Sigmoid colon (tissue), 7 donors: ENCODE results near the gene SLC22A5. TPM values are rescaled to one million over a fixed set of nuclear protein-coding genes. Genes with fewer than 3 reads are reported as not detected.

Experiments
- DNase-seq: peaks from one replicate; pipeline ENCODE4 v3.0.0-alpha.2; 2019
- H3K27ac ChIP-seq, 4 donors: fragments of 200-600 bp; sonication (generic); one replicate each; pipeline ENCODE4 v1.5.1; 2016 to 2019; ENCODE audit warnings: mild to moderate bottlenecking in 1 of 4
- H3K27me3 ChIP-seq, 3 donors: fragments of 200-600 bp; sonication (generic); one replicate each; pipeline ENCODE4 v1.5.1; 2019; ENCODE audit warnings: mild to moderate bottlenecking in 1 of 3
- H3K36me3 ChIP-seq, 4 donors: fragments of 200-600 bp; sonication (generic); one replicate each; pipeline ENCODE4 v1.5.1; 2016 to 2019
- H3K4me1 ChIP-seq, 4 donors: fragments of 200-600 bp; sonication (generic); one replicate each; pipeline ENCODE4 v1.5.1; 2017 to 2019
- H3K4me3 ChIP-seq, 4 donors: fragments of 200-600 bp; sonication (generic); one replicate each; pipeline ENCODE4 v1.5.1; 2017 to 2019; ENCODE audit warnings: mild to moderate bottlenecking in 2 of 4, moderate library complexity in 1 of 4
- H3K9me3 ChIP-seq, 4 donors: fragments of 200-600 bp in 3 of 4; sonication (generic) in 3 of 4; one replicate each; pipeline versions ENCODE4 v1.5.1 to v1.6.1; 2013 to 2019
- EP300 ChIP-seq, 4 donors: sonication (generic); formaldehyde crosslinking; IDR thresholded peaks; one replicate each; pipeline ENCODE4 v1.6.1; 2017; ENCODE audit warnings: antibody characterized with exemption in 4 of 4
- POLR2A ChIP-seq, 2 donors: fragments of 450-650 bp; IDR thresholded peaks; one replicate each; pipeline ENCODE4 v1.6.1; 2016; ENCODE audit warnings: antibody characterized with exemption in 2 of 2, mild to moderate bottlenecking in 2 of 2, moderate library complexity in 2 of 2
- POLR2AphosphoS5 ChIP-seq, 4 donors: sonication (generic); formaldehyde crosslinking; IDR thresholded peaks; one replicate each; pipeline ENCODE4 v1.6.1; 2017; ENCODE audit warnings: antibody characterized with exemption in 4 of 4
- WGBS, 2 donors: extraction: QIAGEN DNeasy Blood & Tissue Kit; methylation state at CpG; one replicate each; pipeline ENCODE4 v1.1.7; 2013; 5-methylcytosine and 5-hydroxymethylcytosine counted together
- intact Hi-C: fragments of 100-400 bp; cut with DNase I; formaldehyde crosslinking; loops from one replicate; pipeline ENCODE4 v1.15.1; 2023
- polyA plus RNA-seq, 3 donors: library from polyadenylated mRNA; stranded (reverse); fragments of 200-250 nt; gene quantifications; one replicate each; pipeline ENCODE4 v1.2.3, GENCODE V29; 2013
- total RNA-seq, 4 donors: library from RNA; depleted of rRNA; stranded (reverse); fragments of >200 nt; gene quantifications; one replicate each; pipeline ENCODE4 v1.1.0, GENCODE V29; 2016
- TF ChIP-seq, protein P1 (sequence below), 4 experiments: fragments of 450-650 bp in 3 of 4; fragments of 200-600 bp in 1 of 4; IDR thresholded peaks; one replicate each; pipeline ENCODE4 v1.5.1; 2016 to 2019; ENCODE audit warnings: antibody characterized with exemption in 4 of 4, mild to moderate bottlenecking in 3 of 4, moderate library complexity in 2 of 4
- donor health status: healthy with polysubstance abuse.
- donor health status: Bipolar disorder and iron deficiency.
- donor health status: healthy.

The SLC22A5 gene
- total and polyA plus RNA-seq, 7 donors, result 3.6 to 11.9 (median 7.2) TPM

GRCh38 chr5:132429463-132430440, 60.2 kb downstream of the SLC22A5 start:
- H3K4me1 ChIP-seq, result peaks cover 0 to 98% (median 81%) of the 10 kb centered on the region in 4 donors
- H3K4me3 ChIP-seq, result no peak overlapping the region
- WGBS, 2 donors, result 57 to 69% methylated on average over 6 of the region's 6 CpGs
- H3K27me3 ChIP-seq, result no peaks in the 10 kb centered on the region
- no peak for DNase-seq
- H3K9me3 ChIP-seq, result no peaks in the 10 kb centered on the region
- TF ChIP-seq, protein P1, sequence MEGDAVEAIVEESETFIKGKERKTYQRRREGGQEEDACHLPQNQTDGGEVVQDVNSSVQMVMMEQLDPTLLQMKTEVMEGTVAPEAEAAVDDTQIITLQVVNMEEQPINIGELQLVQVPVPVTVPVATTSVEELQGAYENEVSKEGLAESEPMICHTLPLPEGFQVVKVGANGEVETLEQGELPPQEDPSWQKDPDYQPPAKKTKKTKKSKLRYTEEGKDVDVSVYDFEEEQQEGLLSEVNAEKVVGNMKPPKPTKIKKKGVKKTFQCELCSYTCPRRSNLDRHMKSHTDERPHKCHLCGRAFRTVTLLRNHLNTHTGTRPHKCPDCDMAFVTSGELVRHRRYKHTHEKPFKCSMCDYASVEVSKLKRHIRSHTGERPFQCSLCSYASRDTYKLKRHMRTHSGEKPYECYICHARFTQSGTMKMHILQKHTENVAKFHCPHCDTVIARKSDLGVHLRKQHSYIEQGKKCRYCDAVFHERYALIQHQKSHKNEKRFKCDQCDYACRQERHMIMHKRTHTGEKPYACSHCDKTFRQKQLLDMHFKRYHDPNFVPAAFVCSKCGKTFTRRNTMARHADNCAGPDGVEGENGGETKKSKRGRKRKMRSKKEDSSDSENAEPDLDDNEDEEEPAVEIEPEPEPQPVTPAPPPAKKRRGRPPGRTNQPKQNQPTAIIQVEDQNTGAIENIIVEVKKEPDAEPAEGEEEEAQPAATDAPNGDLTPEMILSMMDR (IDR thresholded peaks at IDR 0.05), result no peak
- no peak for TF ChIP-seq POLR2A (IDR thresholded peaks at IDR 0.05)
- no peak for TF ChIP-seq EP300 (IDR thresholded peaks at IDR 0.05)
- TF ChIP-seq POLR2AphosphoS5 (IDR thresholded peaks at IDR 0.05), result no peak
- no peaks in the 10 kb centered on the region for H3K36me3 ChIP-seq
- H3K27ac ChIP-seq, result peak overlapping the region; percentile 78 to 98 (median 87)
- intact Hi-C loops, result no loop called here

DNA sequence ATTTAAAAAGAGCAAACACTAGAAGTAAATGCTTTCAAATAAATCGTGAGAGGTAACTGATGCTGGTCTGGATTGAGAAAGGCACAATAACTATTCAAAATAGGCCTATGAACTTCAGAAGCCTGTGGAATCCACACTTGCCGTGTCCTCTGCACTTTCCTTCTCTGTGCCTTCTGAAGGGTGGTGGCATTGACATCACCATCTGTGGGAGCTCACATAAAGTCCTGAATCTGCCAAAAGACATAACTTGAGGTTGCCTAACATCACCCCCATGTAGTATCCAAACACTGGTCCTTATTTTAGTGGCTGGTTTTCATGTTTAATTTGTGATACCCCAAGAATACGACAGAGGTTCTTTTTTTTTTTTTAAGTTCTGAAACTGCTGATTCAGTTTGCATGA, 61.2 kb downstream of the SLC22A5 start:
- TF ChIP-seq, protein P1 (IDR thresholded peaks at IDR 0.05), result no peak
- TF ChIP-seq POLR2A (IDR thresholded peaks at IDR 0.05) (no peak), EP300 (IDR thresholded peaks at IDR 0.05) (no peak), POLR2AphosphoS5 (IDR thresholded peaks at IDR 0.05) (no peak)
- Histone ChIP-seq H3K27ac (peak overlapping the region in 3 of 4 donors; percentile 28 to 98 (median 96)), H3K4me3 (no peak overlapping the region), H3K9me3 (no peaks in the 10 kb centered on the region), H3K4me1 (peaks cover 0 to 98% (median 81%) of the 10 kb centered on the region in 4 donors), H3K36me3 (no peaks in the 10 kb centered on the region), H3K27me3 (no peaks in the 10 kb centered on the region)
- 74 to 85% methylated on average over 3 of the region's 3 CpGs for WGBS, 2 donors
- DNase-seq, result no peak
- intact Hi-C loops, result no loop called here

DNA sequence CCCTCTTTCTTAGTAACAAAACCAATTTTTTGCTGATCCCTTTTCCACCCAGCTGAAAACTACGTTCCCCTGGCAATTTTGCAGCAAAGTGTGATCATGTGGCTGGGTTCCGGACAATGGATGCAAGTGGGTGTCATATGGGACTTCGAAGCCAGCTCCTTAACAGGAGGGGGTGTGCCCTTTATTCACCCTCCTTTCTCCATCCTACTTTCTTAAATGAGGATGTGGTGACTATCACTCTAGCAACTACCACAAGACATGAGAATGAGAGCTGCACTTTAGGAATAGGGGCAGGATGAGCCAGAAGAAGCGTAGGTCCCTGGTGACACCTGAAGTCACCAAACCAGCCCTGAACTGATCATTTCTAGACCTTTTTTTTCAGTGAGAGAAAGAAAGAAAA, 62.1 kb downstream of the SLC22A5 start:
- intact Hi-C loops, result no loop called here
- whole genome bisulfite sequencing, 2 donors, result 88 to 94% methylated on average over 4 of the region's 4 CpGs
- H3K27me3 ChIP-seq, result no peaks in the 10 kb centered on the region
- peak overlapping the region in 3 of 4 donors; percentile 28 to 98 (median 96) for H3K27ac ChIP-seq
- DNase-seq, result no peak
- H3K4me3 ChIP-seq, result no peak overlapping the region
- no peak for TF ChIP-seq EP300 (IDR thresholded peaks at IDR 0.05)
- TF ChIP-seq, protein P1 (IDR thresholded peaks at IDR 0.05), result no peak
- no peak for TF ChIP-seq POLR2A (IDR thresholded peaks at IDR 0.05)
- TF ChIP-seq POLR2AphosphoS5 (IDR thresholded peaks at IDR 0.05), result no peak
- H3K4me1 ChIP-seq, result peaks cover 0 to 98% (median 81%) of the 10 kb centered on the region in 4 donors
- H3K9me3 ChIP-seq, result no peaks in the 10 kb centered on the region
- H3K36me3 ChIP-seq, result no peaks in the 10 kb centered on the region

DNA sequence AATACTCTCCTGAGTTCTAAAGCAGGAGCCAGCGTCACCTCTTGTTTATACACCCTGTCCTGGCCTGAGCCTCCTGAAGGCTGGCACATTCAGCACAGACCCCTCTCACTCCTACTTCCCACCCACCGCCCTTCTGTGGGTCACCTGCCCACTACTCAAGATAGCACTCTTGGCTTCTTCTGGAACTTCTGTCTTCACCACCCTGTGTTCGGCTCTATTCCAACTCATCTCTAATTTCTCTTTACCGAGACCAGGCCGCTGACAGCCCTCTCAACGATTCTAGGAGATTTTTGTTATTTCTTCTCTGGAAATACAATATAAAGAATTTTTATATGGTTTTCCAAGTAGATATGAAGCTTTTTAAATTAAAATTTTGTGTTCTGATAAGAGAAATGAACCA, 63.6 kb downstream of the SLC22A5 start:
- DNase-seq, result no peak
- no peaks in the 10 kb centered on the region for H3K36me3 ChIP-seq
- H3K4me1 ChIP-seq, result peaks cover 0 to 98% (median 81%) of the 10 kb centered on the region in 4 donors
- WGBS, 2 donors, result 95% methylated on average over 6 of the region's 6 CpGs
- H3K4me3 ChIP-seq, result no peak overlapping the region
- TF ChIP-seq POLR2A (IDR thresholded peaks at IDR 0.05) (no peak), EP300 (IDR thresholded peaks at IDR 0.05) (no peak), POLR2AphosphoS5 (IDR thresholded peaks at IDR 0.05) (no peak)
- TF ChIP-seq, protein P1 (IDR thresholded peaks at IDR 0.05), result no peak
- H3K9me3 ChIP-seq, result no peaks in the 10 kb centered on the region
- peak overlapping the region in 2 of 4 donors; percentile 1 to 87 for H3K27ac ChIP-seq
- H3K27me3 ChIP-seq, result no peaks in the 10 kb centered on the region
- intact Hi-C loops, result no loop called here
